ENCODE results near the gene MAEA.

- TF ChIP-seq ZNF274 (IDR thresholded peaks at IDR 0.05; ENCODE audit: borderline replicate concordance, extremely low read depth, low read length), result no peak
- no peak for TF ChIP-seq CTCF (IDR thresholded peaks at IDR 0.05; ENCODE audit: control extremely low read depth in 1 of 3, insufficient read depth in 1 of 3, low read depth in 1 of 3, low read length in 3 of 3)
- TF ChIP-seq CHD1 (IDR thresholded peaks at IDR 0.05; ENCODE audit: low read depth, low read length), result no peak
- TF ChIP-seq EP300 (IDR thresholded peaks at IDR 0.05; ENCODE audit: borderline replicate concordance in 1 of 2, low read depth in 2 of 2, low read length in 2 of 2), result no peak
- no peak for TF ChIP-seq POLR2A (IDR thresholded peaks at IDR 0.05; ENCODE audit: control extremely low read depth in 1 of 2, low read depth in 2 of 2, low read length in 2 of 2)
These were observed 50.6 kb downstream of the MAEA start for GRCh38 chr4:1340181-1340747.

Measured in H1 (cell line).